Upper lobe of left lung (tissue), 4 donors: Measurements from ENCODE around the gene MAP1B.

Source experiments
- CTCF ChIP-seq, 6 experiments: fragments of 450-650 bp in 4 of 6; fragments of 200-600 bp in 2 of 6; sonication (generic) in 2 of 6; IDR thresholded peaks; one replicate each; pipeline ENCODE4 v1.5.1; 2016 to 2019; ENCODE audit warnings: antibody characterized with exemption in 6 of 6
- EP300 ChIP-seq, 4 donors: sonication (generic); formaldehyde crosslinking; IDR thresholded peaks; one replicate each; pipeline ENCODE4 v1.5.1; 2017; ENCODE audit warnings: antibody characterized with exemption in 4 of 4, control low read depth in 2 of 4
- POLR2A ChIP-seq, 4 donors: fragments of 450-650 bp; IDR thresholded peaks; one replicate each; pipeline ENCODE4 v1.5.1; 2016 to 2017; ENCODE audit warnings: antibody characterized with exemption in 4 of 4, mild to moderate bottlenecking in 2 of 4
- POLR2AphosphoS5 ChIP-seq, 2 donors: sonication (generic); formaldehyde crosslinking; IDR thresholded peaks; one replicate each; pipeline ENCODE4 v1.5.1; 2017; ENCODE audit warnings: antibody characterized with exemption in 2 of 2

DNA sequence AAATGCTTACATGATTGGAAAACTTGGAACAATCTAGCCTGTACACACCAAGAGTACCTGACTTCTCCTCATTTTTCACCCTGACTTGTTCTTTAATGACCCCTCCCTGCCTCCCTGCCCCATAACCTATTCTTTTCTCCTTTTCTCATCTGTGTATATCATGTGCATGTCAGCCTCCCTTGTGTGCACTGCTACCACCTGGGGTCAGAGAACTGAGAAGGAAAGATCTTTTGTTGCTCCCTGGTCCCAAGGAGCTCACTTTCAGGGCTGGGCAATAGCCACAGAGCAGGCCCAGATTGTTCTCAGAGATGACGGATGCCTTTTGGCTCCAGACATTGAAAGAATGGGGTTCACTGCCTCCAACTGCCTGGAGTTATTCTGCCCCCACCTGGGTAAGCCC lies 5.1 kb downstream of the MAP1B start:
- no peak for TF ChIP-seq POLR2A (IDR thresholded peaks at IDR 0.05)
- no peak for TF ChIP-seq CTCF (IDR thresholded peaks at IDR 0.05)
- no peak for TF ChIP-seq EP300 (IDR thresholded peaks at IDR 0.05)
- TF ChIP-seq POLR2AphosphoS5 (IDR thresholded peaks at IDR 0.05): no peak
